H54 (cell line): ENCODE measurements around the gene ADGRA1.
"Not testable (repeated sequence)": the region's sequence is repeated elsewhere in the genome, so short reads cannot be mapped to it uniquely, and the experiment has no call there.

Source experiments
- DNase-seq: peaks from one replicate; pipeline ENCODE4 v3.0.0; 2011; ENCODE audit warnings: low spot score, mixed read lengths; ENCODE audit not compliant: insufficient read length
- FAIRE-seq: peaks from 3 replicates; lab custom pipeline; 2011; peaks lifted over from hg19 to GRCh38; lab: Jason Lieb, UNC
- POLR2A ChIP-seq: IDR thresholded peaks from 2 replicates; pipeline ENCODE4 v1.6.1; 2011; ENCODE audit warnings: low read depth, mild to moderate bottlenecking, low read length

The ADGRA1 gene

GRCh38 chr10:133132473-133133291 lies 45.0 kb downstream of the ADGRA1 start:
- no peak for FAIRE-seq
- no peak for TF ChIP-seq POLR2A
- DNase-seq, result no peak

- no peak for DNase-seq
- FAIRE-seq, result no peak
- TF ChIP-seq POLR2A, result no peak
Measured at GRCh38 chr10:133133471-133134231, 45.9 kb downstream of the ADGRA1 start.

GRCh38 chr10:133134411-133135115 lies 46.8 kb downstream of the ADGRA1 start:
- no peak for FAIRE-seq
- no peak for DNase-seq

GRCh38 chr10:133135116-133135465 lies 47.4 kb downstream of the ADGRA1 start:
- no peak for FAIRE-seq
- DNase-seq, result no peak
- TF ChIP-seq POLR2A, result no peak

More at GRCh38 chr10:133134411-133135115, 46.8 kb downstream of the ADGRA1 start:
- TF ChIP-seq POLR2A, result no peak

GRCh38 chr10:133137486-133138145 lies 49.9 kb downstream of the ADGRA1 start:
- DNase-seq, FAIRE-seq: not testable (repeated sequence)

GRCh38 chr10:133139551-133140065 lies 51.9 kb downstream of the ADGRA1 start:
- DNase-seq (no peak), FAIRE-seq (no peak)
- no peak for TF ChIP-seq POLR2A

- no peak for TF ChIP-seq POLR2A
- DNase-seq (no peak), FAIRE-seq (no peak)
Measured at GRCh38 chr10:133140417-133141143, 52.9 kb downstream of the ADGRA1 start.

- FAIRE-seq, result no peak
- no peak for TF ChIP-seq POLR2A
- DNase-seq, result no peak
Measured at GRCh38 chr10:133141144-133141957, 53.6 kb downstream of the ADGRA1 start.

GRCh38 chr10:133141958-133142340 lies 54.2 kb downstream of the ADGRA1 start:
- no peak for DNase-seq
- no peak for FAIRE-seq
- TF ChIP-seq POLR2A, result no peak

- FAIRE-seq (no peak), DNase-seq (no peak)
- no peak for TF ChIP-seq POLR2A
Measured at GRCh38 chr10:133142523-133143199, 54.9 kb downstream of the ADGRA1 start.

- FAIRE-seq, result no peak
- DNase-seq, result no peak
- no peak for TF ChIP-seq POLR2A
Measured at GRCh38 chr10:133143200-133143533, 55.4 kb downstream of the ADGRA1 start.

- no peak for TF ChIP-seq POLR2A
- DNase-seq, result no peak
- no peak for FAIRE-seq
Measured at GRCh38 chr10:133143546-133143945, 55.8 kb downstream of the ADGRA1 start.
